Measurements from ENCODE around the gene PRSS16. TPM values are rescaled to one million over a fixed set of nuclear protein-coding genes. Genes with fewer than 3 reads are reported as not detected.

The PRSS16 gene
- total RNA-seq, 1 experiment from 2014 or later: 3.9 TPM

GRCh38 chr6:27283279-27283678 is 35.8 kb downstream of the PRSS16 start:
- no peak for DNase-seq (ENCODE audit: low spot score)

GRCh38 chr6:27286141-27286540 is 38.6 kb downstream of the PRSS16 start:
- DNase-seq (ENCODE audit: low spot score): no peak

GRCh38 chr6:27287751-27288135 is 40.2 kb downstream of the PRSS16 start:
- DNase-seq (ENCODE audit: low spot score): no peak

GRCh38 chr6:27288136-27289044 is 40.9 kb downstream of the PRSS16 start:
- no peak for DNase-seq (ENCODE audit: low spot score)

GRCh38 chr6:27290065-27290849 is 42.8 kb downstream of the PRSS16 start:
- no peak for DNase-seq (ENCODE audit: low spot score)

- DNase-seq (ENCODE audit: low spot score): no peak
Observed at GRCh38 chr6:27290850-27291208, 43.3 kb downstream of the PRSS16 start.

GRCh38 chr6:27293436-27294098 is 46.1 kb downstream of the PRSS16 start:
- peak; percentile 87 for DNase-seq (ENCODE audit: low spot score)

GRCh38 chr6:27294409-27294808 is 46.9 kb downstream of the PRSS16 start:
- peak; percentile 45 for DNase-seq (ENCODE audit: low spot score)

- peak; percentile 93 for DNase-seq (ENCODE audit: low spot score)
Observed at GRCh38 chr6:27295301-27296079, 48.0 kb downstream of the PRSS16 start.

- peak; percentile 61 for DNase-seq (ENCODE audit: low spot score)
Observed at GRCh38 chr6:27296106-27296783, 48.7 kb downstream of the PRSS16 start.

GRCh38 chr6:27297484-27297856 is 50.0 kb downstream of the PRSS16 start:
- no peak for DNase-seq (ENCODE audit: low spot score)

- peak; percentile 56 for DNase-seq (ENCODE audit: low spot score)
Observed at GRCh38 chr6:27297857-27298730, 50.6 kb downstream of the PRSS16 start.

- DNase-seq (ENCODE audit: low spot score): no peak
Observed at GRCh38 chr6:27303613-27304272, 56.2 kb downstream of the PRSS16 start.

Other genes starting within 250 kb of the PRSS16 start
- gene POM121L2, start 64.6 kb downstream of the PRSS16 start, total RNA-seq (2014; rRNA removed; shearing (Covaris generic)): not detected in 2 replicates
- 0.03 and 0.33 TPM in 2 replicates for gene ZNF391, start 141.1 kb downstream of the PRSS16 start, total RNA-seq (2014; rRNA removed; shearing (Covaris generic))
- gene ZNF184, start 225.4 kb downstream of the PRSS16 start, total RNA-seq (2014; rRNA removed; shearing (Covaris generic)): 2.5 and 3.1 TPM in 2 replicates

All from HT-29 (cell line).